Stimulated activated CD8-positive, alpha-beta memory T cell treated with anti-CD3 and anti-CD28 coated beads, Interleukin-4, amount 100 ng/mL, for 48 hours (primary cell): ENCODE data around the gene TOPORS.
"Not testable (repeated sequence)": the region's sequence is repeated elsewhere in the genome, so short reads cannot be mapped to it uniquely, and the experiment has no call there.

Experiments used
- DNase-seq: peaks from one replicate; pipeline ENCODE4 v3.0.0-alpha.2; 2020

The TOPORS gene

DNA sequence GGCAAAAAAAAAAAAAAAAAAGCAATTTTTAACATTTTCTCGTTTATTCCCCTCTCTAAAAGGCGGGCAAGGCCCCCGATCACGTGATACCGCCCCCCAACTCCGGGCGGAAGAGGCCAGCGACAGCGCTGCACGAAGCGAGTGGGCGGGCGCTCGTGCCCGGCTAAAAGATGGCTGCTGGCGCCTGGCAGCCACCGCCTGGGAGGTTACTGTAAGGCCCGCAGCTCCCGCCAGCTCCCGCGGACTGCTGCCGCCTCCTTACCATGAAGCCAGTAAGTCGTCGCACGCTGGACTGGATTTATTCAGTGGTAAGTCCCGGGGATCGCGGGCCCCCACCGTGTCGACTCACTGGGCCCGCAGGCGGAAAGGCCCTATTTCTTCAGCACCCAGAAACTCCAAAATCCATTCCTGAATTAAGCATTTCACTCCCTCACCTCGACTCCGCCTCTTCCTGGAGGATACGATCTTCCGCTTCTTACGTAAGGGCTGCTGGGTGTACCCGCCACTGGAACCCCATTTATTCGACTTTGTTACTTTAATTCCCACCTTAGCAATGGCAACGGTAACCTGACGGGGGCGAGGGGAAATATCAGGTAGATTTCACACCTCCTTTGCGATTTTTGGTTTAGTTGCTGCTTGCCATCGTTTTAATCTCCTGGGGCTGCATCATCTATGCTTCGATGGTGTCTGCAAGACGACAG, at the start of gene TOPORS, which contains the start of gene SMIM27:
TOPORS (minus strand) TSS at position 415 of the 701 bp plus-strand sequence; CDS start at position 265, 150 bp downstream.
SMIM27 (plus strand) TSS at position 156 of the 701 bp plus-strand sequence; CDS start at position 264, 108 bp downstream.
- peak; percentile 91 for DNase-seq

DNA sequence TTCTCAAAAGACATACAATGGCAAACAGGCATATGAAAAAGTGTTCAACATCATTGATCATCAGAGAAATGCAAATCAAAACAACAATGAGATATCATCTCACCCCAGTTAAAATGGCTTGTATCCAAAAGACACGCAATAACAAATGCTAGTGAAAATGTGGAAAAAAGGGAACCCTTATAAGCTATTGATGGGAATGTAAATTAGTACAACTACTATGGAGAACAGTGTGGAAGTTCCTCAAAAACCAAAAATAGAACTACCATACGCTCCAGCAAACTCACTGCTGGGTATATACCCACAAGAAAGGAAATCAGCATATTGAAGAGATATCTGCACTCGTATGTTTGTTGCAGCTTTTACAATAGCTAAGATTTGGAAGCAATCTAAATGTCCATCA, 46.6 kb upstream of the TOPORS start:
- DNase-seq, result not testable (repeated sequence)

DNA sequence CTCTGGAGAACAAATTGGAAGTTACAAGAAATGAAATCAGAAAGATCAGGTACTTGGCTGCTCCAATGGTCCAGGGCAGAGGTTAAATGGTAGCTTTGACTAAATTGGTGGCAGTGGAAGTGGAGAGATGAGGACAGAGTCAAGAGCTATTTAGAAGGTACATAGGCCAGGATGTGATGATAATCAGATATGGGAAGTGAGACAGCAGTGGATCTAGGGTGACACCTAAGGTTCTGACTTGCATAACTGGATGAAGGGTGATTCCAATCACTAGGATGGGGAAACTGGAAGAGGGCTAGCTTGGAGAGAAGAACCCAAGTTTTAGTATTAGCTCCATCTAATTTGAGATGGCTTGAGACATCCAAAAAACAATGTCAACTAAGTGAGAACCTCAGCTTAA, 44.5 kb upstream of the TOPORS start:
- DNase-seq, result no peak

DNA sequence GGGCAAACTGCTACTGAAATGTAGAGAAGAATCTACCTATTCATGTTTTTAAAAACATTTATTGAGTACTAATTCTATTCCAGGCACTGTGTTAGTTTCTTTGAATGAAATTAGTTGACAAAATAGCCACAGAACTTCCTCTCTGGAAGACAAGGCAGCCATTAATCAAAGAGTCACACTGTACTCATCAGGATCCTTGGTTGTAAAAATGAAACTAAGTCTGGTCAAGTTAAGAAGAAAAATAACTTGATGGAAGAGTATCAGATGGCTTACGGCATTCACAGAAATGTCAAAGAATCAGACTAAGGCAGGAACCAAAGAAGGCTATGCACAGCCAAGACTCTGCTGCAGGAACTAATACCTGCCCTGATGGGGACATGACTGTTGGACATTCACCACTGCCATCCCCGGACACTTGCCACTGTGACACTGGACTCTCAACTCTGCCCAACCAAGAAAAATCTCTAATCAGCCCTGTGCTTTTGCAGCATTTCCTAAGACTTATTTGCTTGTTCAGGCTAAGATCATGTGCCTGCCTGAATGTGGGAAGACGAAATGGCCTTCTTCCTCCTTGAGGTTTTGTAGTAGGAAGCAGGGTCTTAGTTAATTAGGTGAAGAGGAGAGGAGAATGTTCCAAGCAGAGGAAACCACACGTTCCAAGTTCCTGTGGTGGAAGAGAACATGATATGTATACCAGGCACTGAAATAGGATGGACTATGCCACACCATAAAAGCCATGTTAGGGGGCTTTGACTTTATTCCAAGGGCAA, 43.9 kb upstream of the TOPORS start:
- DNase-seq, result no peak

DNA sequence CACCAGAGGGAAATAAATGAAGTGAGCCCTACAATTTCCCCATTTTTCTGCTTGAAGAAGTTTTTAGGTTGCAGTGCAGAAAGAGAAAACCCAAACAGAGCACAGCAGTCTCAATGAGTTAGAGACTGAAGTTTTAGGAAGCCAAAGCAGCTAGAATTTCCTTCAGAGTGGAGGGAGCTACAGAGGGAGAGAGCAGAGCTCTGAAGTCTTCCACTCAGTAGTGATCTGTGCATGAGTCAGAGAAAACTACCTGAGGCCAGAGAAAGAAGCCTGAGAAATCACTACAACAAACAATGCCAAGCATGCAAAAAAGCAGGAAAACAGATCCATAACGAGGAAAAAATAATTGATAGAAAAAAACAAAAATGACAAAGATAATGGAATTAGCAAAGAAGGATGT, 38.5 kb upstream of the TOPORS start:
- DNase-seq, result no peak

DNA sequence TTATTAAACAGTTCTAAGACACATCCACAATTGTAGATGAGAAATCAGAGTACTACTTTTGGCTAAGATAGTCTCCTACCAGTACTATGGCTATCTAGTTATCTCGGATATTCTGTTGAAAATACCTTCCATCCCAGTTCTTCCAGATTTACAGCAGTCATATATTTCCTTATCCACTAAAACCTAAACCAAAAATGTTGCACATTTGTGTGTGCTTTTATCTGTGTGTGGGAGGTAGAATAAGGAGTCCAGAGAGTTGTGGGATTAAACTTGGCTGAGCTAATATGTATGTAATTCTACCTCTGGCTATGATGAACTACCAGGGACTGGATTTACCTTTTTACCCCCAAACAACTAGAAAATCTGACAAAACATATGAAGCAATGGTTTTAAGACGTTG, 38.1 kb upstream of the TOPORS start:
- no peak for DNase-seq

DNA sequence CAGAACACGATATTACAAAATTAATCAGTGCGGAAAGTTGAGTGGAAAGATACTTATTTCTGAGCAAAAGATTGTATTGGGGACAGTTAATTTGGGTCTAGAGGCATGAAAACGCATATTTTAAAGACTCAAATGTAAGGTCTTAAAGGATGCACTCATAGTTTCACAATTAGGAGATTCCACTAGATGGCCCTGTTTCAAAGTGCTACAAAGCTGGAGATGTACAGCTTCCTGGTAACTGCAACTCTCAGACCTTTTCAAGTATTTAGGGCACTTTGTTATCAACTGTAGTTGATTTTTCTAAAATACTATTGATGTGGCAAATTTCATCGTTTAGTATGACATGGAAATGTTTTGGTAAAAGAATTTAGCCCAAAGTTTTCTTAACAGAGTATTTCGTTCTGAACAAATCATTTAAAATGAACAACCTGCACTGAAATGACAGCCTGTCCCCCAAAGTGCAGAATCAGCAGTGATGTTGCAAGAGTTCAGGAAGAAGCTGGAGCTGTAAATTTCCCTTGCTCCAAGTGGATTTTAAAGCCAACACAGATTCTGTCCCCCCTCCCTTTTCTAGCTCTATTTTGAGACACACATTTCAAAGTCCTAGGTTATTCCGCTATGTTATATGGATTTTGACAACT, 36.8 kb upstream of the TOPORS start:
- DNase-seq, result no peak

DNA sequence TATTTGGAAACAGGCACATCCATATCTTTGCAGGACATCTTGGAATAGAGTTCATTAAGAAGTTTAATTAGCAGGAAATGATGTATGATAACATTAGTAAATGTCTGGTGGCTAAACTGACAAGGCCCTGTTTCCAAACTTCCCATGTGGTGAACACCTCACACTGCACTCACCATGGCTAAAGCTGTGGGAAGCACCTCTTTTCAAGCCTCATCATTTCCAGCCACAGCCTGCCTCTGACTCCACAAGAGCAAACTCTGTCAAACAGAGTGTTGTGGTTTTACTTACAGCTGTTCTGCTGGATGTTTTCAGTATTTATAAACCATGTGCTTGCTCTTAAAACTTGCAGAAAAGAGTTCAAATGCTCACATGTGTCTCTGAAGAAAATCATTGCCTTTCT, 35.5 kb upstream of the TOPORS start:
- DNase-seq, result no peak

DNA sequence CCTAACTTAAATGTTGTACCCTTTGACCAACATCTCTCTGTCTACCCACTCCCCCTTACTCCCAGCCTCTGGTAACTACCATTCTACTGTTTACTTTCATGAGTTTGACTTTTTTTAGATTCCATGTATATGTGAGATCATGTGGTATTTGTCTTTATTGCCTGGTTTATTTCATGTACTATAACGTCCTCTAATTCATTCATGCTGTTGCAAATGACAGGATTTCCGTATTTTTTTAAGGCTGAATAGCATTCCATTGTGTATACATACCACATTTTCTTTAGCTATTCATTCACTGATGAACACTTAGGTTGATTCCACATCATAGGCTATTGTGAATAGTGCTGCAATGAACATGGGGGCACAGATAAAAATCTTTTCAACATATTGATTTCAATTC, 32.4 kb upstream of the TOPORS start:
- DNase-seq, result no peak

DNA sequence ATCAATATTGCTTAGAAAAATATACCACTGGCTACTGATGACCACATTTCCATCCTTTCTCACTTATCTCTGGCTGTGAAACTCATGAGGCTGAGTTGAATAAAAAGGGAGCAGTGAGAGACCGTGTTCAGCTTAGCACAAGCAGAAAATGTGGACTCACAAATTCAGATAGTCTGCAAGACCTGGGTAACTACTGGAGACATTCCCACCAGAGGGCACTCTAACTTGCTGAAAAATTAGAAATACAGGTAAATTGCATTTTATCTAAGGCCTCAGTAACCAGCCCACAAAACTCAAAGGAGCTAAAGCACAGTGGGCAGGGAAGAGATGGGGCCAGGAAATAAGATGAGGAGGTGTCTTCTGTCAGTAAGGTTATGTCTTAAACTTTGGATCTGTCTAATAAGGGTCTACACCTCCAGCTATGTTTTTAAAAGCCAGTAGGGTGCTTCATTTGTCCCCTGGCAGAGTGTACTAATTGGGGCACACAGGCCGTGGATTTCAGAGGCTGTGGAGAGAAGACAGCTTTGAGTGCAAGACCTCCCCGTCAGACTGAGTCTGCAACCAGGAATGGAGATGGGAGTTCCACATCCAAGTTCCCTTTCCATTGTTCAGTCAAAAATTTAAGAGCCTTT, 29.2 kb upstream of the TOPORS start:
- DNase-seq, result no peak

DNA sequence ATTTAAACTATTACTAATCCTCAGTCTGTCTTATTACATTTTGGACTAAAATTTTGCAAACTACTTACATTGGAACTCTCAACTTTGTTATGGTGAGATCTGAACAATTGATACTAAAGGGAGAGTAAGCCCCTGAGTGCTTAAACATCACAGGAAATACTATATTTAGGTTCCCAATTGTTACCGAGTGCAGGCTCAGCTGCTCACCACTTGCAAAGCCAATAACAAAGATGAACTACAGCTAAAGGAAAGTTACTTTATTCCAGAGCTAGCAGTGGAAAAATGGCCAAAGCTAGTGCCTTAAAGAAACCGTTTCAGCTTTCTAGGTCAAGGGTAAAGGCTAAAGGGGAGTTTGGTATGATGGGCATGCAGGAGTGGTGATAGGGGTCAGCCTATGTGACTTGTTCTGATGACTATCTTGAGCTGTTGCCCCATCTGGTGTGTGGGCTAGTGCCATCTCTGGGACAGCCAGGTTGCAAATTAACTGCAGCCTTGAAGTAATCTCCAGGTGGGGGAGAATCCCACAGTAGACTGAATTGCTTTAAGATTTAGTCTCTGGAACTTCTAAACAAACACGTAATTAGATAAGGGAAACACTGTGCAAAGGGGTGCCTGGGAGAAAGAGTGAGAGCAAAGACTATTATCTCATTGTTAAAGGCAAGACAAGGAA, 28.4 kb upstream of the TOPORS start:
- DNase-seq, result no peak

DNA sequence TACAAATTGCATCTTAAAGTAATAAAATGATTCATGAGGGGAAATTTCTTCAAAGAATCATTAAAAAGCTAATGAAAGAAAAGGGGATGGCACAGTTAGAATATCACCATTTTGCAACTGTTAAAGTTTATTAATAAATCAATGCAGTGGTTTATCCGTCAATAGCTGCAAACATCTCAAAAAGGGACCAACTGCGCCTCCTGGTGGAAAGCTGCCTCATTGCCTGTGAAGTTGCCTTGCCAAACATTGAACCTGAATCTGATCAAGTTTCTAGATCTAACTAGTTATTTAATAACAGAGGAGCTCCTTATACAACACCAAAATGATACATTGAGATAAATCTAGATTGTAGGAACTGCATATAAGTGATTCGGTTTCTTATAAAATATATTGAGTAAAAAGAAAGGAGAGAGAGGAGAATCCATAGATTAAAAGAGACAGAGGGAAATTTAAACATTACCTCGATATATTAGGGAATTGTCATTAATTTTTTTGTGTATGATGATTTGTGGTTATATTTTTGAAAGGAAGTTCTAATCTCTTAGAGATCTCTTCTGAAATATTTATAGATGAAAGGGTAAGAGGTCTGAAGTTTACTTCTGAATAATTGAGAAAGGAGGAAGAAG, 27.4 kb upstream of the TOPORS start:
- peak; percentile 88 for DNase-seq

DNA sequence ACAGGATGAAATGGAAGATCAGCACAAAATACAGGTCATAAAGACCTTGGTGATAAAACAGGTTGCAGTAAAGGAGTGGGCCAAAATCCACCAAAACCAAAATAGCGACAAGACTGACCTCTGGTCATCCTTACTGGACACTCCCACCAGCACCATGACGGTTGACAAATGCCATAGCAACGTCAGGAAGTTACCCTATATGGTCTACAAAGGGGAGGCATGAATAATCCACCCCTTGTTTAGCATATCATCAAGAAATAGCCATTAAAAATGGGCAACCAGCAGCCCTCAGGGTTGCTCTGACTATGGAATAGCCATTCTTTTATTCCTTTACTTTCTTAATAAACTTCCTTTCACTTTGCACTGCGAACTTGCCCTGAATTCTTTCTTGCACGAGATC, 26.6 kb upstream of the TOPORS start:
- no peak for DNase-seq

DNA sequence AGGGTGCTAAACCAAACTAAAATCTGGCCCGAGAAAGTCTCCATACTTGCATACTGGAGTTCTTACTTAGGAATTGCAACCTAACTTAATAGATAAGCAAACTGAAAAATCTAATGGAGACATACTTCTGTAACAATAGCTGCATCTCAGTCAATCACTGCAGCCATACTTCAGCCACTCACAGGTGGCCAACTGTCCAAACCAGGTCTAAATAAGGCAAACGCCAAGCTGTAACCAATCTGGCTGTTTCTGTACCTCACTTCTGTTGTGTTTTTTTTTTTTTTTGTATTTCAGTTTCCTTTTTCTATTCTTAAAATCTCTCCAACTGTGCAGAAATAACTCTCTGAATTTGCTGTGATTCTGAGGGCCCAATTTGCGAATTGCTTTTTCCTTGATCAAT, 24.9 kb upstream of the TOPORS start:
- no peak for DNase-seq

DNA sequence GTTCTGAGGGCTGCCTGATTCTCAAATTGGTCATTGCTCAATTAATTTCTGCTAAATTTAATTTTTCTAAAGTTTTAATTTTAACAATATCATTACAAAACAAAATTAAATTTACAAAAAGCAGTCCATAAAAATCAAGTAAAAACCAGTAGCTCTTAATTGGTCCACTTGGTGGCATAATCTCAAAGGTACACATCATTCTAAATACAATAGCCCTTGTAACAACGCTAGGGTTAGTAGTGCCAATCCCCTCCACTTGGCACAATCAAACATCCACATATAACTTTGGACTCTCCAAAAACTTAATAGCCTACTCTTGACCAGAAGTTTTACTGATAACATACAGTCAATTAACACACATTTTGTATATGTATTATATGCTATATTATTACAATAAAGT, 22.5 kb upstream of the TOPORS start:
- DNase-seq, result no peak

DNA sequence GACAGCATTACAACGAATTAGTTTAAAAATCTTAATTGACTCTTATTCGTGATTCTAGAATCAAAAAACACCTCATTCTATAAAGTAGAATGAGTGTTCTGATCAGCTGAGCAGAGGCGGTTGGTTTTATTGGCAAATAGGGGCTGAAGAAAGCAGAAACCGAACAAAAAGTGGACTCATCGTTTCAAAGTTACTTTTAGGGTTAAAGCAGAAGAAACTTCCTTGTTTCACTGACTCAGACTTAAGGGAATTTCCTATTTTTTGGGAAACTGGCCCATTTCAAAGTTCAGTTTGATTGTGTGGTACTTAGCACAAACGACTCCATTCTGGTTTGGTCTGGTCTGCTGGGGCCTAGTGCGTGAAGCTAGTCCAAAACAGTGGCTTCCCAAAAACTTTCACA, 21.4 kb upstream of the TOPORS start:
- no peak for DNase-seq

DNA sequence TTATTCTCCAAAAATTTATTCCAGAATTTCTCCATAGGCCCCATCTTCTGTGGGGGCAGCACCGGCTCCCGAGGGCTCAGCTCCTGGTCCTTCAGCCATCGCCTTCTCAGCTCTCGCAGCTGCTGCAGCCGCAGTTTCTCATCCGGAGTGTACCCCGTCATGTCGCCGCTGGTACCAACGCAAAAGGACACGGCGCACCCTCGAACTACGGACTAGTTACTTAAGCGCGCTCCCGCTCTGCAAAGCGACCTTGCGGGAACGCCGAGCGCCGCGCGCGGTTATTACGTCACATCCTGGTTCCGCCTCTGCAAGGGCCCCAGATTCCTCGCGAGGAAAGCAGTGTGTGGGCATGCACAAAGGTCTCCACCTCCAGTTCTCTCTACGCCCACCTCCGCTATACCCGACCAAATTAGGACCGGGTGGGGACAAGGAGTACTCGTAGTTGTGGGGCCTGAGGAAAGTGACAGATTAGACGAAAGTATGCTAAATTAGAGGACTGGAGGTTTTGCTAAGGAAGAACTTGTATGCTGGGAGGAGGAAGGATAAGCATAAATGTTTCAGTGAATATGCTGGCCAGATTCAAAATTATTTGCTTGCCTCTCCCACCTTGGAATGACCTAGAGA, 20.6 kb upstream of the TOPORS start, which contains the start of gene NDUFB6:
NDUFB6 (minus strand) TSS at position 260 of the 624 bp plus-strand sequence; CDS start at position 161, 99 bp downstream.
- peak; percentile 98 for DNase-seq

DNA sequence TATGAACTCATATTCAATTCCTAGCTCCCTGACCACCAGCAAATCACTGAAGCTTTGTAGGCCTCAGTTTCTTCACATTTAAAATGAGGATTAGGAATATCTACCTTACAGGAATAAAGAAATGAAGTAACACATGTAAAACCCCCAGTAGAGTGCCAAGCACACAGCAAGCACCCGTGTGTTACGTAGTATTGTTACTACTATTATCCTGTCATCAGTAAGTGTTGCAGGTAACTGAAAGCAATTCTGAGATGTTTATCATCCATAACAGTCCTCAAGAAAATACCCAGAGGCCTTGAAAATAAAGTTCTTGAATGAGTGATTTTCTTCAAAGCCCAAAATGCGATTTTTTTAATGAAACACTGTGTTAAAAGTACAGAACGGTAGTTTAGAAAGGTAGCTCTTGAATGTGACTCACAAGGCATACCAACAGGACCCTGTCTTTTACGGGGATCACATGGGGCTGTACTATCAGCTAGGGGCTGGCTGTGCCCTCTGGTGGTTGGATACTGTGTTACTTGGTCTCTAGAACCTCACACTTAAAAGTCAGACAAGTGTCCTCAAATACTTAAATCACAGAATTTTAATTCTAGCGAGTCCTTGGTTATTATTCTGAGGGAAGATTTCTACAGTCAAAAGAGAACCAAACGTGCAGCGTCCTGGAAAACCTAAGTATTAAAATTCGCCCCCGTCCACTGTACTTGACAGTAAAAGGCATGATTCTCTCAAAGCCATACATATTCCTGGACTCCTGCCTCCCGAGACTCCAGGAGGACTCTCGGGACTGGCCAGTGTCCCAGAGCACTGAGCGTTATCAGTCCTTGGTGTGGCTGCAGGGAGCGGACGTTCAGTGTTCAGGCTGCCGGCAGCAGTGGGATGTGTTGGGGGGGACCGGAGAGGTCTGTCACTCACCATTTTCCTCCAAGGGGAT, 19.8 kb upstream of the TOPORS start:
- DNase-seq, result peak; percentile 74

DNA sequence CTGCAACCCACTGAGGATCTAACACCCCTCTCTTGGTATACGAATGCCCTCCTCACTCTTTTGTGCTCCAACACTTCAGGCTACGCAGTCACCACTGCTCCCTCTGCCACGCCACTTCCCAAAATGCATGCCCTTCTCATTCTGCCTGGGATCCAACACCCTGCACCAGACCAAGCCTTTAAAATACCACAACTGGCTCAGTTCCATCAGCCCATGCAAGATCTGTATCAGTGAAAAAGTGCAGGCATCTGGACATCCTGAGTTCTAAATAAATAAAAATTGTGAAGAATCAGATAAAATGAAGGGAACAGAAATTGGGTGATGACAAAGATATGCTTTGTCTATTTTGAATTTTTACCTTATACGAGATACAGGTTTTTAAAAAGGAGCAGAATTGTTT, 17.9 kb upstream of the TOPORS start:
- no peak for DNase-seq

DNA sequence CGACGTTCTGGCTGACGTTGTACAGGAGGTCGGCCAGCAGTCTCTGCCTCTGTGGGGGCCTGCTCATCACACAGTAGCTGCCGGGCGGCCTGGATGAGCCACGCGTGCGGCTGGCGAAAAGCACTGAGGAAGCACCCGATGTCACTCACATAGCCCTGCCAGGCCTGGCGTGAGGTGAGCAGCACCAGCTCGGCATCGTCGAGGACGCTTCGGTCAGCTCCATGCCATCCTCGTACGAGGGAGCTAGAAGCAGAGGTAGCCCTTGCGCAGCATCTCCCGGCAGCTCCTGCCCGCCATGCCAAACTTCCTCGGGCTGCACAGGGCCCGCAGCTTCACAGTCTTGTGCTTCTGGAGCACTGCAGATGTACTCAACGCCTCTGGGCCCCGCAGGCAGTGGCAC, 14.4 kb upstream of the TOPORS start:
- DNase-seq, result no peak

DNA sequence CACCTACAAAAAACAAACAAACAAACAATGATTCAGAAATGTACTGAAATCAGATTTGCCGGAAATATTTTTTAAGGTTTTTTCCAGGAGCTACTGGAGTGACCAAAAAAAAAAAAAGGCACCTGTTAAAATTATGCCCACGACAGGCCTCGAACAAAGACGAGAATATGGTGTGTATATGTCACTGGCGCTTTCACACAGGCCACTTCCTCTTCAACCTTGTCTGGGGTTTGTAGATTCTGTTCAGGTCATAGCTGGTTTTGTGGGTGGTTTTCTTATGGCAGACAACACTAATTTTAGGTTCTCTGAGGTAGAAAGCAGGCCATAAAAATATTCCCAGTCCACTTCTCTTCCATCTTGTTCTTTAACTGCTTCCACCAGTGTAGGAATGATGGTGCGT, 13.6 kb upstream of the TOPORS start:
- DNase-seq, result no peak
